ENCODE results near the gene KDM6A. TPM values are rescaled to one million over a fixed set of nuclear protein-coding genes. Genes with fewer than 3 reads are reported as not detected.

Gene KDM6A
- total RNA-seq, 1 experiment from 2014 or later, result 42.8 TPM

- Histone ChIP-seq H3K23ac (ENCODE audit: insufficient read length, low read depth, low read length) (no peak overlapping the region), H3K9me3 (ENCODE audit: control insufficient read depth, low read depth, low read length) (peaks cover 11% of the 10 kb centered on the region), H3K27me3 (ENCODE audit: insufficient read depth, low read length) (no peaks in the 10 kb centered on the region), H3K9ac (ENCODE audit: extremely low read depth, insufficient read length, low read length) (no peak overlapping the region), H2BK12ac (ENCODE audit: insufficient read length, low read depth, low read length) (no peak overlapping the region), H4K5ac (ENCODE audit: insufficient read length, low read depth, low read length) (no peak overlapping the region), H3K4ac (ENCODE audit: low read depth, low read length) (no peak overlapping the region), H3K79me1 (ENCODE audit: insufficient read depth, low read depth, low read length, poor library complexity, severe bottlenecking) (no peaks in the 10 kb centered on the region), H2BK120ac (ENCODE audit: low read depth, low read length, poor library complexity, severe bottlenecking) (no peak overlapping the region), H2BK20ac (ENCODE audit: low read depth, low read length, poor library complexity, severe bottlenecking) (no peak overlapping the region), H3K27ac (ENCODE audit: insufficient read length, low read depth, low read length) (no peak overlapping the region), H3K14ac (ENCODE audit: insufficient read depth, low read length) (no peak overlapping the region), H3K56ac (ENCODE audit: insufficient read length, low read depth, low read length) (no peak overlapping the region), H2BK15ac (ENCODE audit: low read depth, low read length) (no peak overlapping the region), H2AFZ (ENCODE audit: low read length) (no peak overlapping the region), H4K20me1 (ENCODE audit: control insufficient read depth, insufficient read depth, insufficient read length) (no peaks in the 10 kb centered on the region), H2AK5ac (ENCODE audit: insufficient read length, low read length) (no peak overlapping the region), H3K18ac (ENCODE audit: insufficient read length, low read depth, low read length) (no peak overlapping the region), H4K8ac (replicated peaks; ENCODE audit: insufficient read length, low read depth, low read length) (no peak overlapping the region), H4K91ac (ENCODE audit: insufficient read length, low read depth, low read length) (no peak overlapping the region), H2BK5ac (ENCODE audit: insufficient read length, low read length) (no peak overlapping the region), H3T11ph (ENCODE audit: low read length) (no peak overlapping the region), H3K79me2 (ENCODE audit: insufficient read depth, low read length) (peaks cover 24% of the 10 kb centered on the region; the same call in 1 of the 2 replicates), H3K4me1 (ENCODE audit: insufficient read depth, low read length) (no peaks in the 10 kb centered on the region), H3K4me2 (ENCODE audit: insufficient read depth, insufficient read length, low read length) (no peak overlapping the region), H3K23me2 (ENCODE audit: insufficient read length, low read depth, low read length, poor library complexity, severe bottlenecking) (no peaks in the 10 kb centered on the region)
- Mint-ChIP-seq H3K27ac (no peak overlapping the region), H3K4me3 (no peak overlapping the region), H3K9me3 (peaks cover 49 to 61% of the 10 kb centered on the region in 2 experiments), H3K36me3 (ENCODE audit: insufficient read depth in 1 of 3, low read depth in 3 of 3) (peaks cover 8 to 13% (median 12%) of the 10 kb centered on the region in 3 experiments), H3K4me1 (peaks cover 0 to 11% of the 10 kb centered on the region in 2 experiments; a peak in 1 of 4 replicates), H3K27me3 (ENCODE audit: low read depth) (no peaks in the 10 kb centered on the region)
- DNase-seq, result no peak
- no CpG with 5 or more reads among the region's 8 CpGs for WGBS (ENCODE audit: extremely low coverage, insufficient read length, low lambda C conversion rate)
- no peak for TF ChIP-seq CTCF (conservative IDR thresholded peaks at IDR 0.05)
Measured at GRCh38 chrX:44878780-44879179, 5.8 kb downstream of the KDM6A start.
